Measurements from ENCODE around the gene KCNH5. TPM values are rescaled to one million over a fixed set of nuclear protein-coding genes. Genes with fewer than 3 reads are reported as not detected.

KCNH5 gene
- total RNA-seq, 3 donors from 2014 or later (not counting 1 experiment from before 2014, with no cell fraction given) = not detected

- no peaks in the 10 kb centered on the region for H3K27me3 ChIP-seq (ENCODE audit: control insufficient read depth, insufficient read depth, low read length)
- WGBS (ENCODE audit: insufficient coverage) = 87% methylated on average over 3 of the region's 4 CpGs
- TF ChIP-seq CTCF (IDR thresholded peaks at IDR 0.05) = no peak
- Mint-ChIP-seq H3K4me3 (no peak overlapping the region), H3K27ac (no peak overlapping the region), H3K27me3 (ENCODE audit: low read depth in 2 of 2) (no peaks in the 10 kb centered on the region), H3K36me3 (no peaks in the 10 kb centered on the region), H3K4me1 (no peaks in the 10 kb centered on the region), H3K9me3 (peaks cover 0 to 8% of the 10 kb centered on the region in 2 donors)
- no peak overlapping the region for H3K27ac ChIP-seq (ENCODE audit: low read length)
- intact Hi-C loops (cut with micrococcal nuclease) = no loop called here
- no peaks in the 10 kb centered on the region for H3K4me1 ChIP-seq (ENCODE audit: control insufficient read depth, insufficient read depth, low read length)
- H3K4me3 ChIP-seq (ENCODE audit: low read length) = no peak overlapping the region
- H3K36me3 ChIP-seq (ENCODE audit: control insufficient read depth, insufficient read depth, low read length) = no peaks in the 10 kb centered on the region
- no peaks in the 10 kb centered on the region for H3K9me3 ChIP-seq (ENCODE audit: control insufficient read depth, insufficient read depth, low read length)
- ATAC-seq (no peak), DNase-seq (no peak)
These were observed 30.6 kb downstream of the KCNH5 start for GRCh38 chr14:63014621-63015020.

- H3K36me3 Mint-ChIP-seq = no peaks in the 10 kb centered on the region
- no peak overlapping the region for H3K4me3 Mint-ChIP-seq
- Histone ChIP-seq H3K36me3 (ENCODE audit: control insufficient read depth, insufficient read depth, low read length) (no peaks in the 10 kb centered on the region), H3K27me3 (ENCODE audit: control insufficient read depth, insufficient read depth, low read length) (no peaks in the 10 kb centered on the region), H3K9me3 (ENCODE audit: control insufficient read depth, insufficient read depth, low read length) (no peaks in the 10 kb centered on the region), H3K27ac (ENCODE audit: low read length) (no peak overlapping the region), H3K4me1 (ENCODE audit: control insufficient read depth, insufficient read depth, low read length) (no peaks in the 10 kb centered on the region), H3K4me3 (ENCODE audit: low read length) (no peak overlapping the region)
- peaks cover 0 to 8% of the 10 kb centered on the region in 2 donors for H3K9me3 Mint-ChIP-seq
- WGBS (ENCODE audit: insufficient coverage) = 88% methylated on average over 3 of the region's 3 CpGs
- no peak for DNase-seq
- no peaks in the 10 kb centered on the region for H3K4me1 Mint-ChIP-seq
- no peak overlapping the region for H3K27ac Mint-ChIP-seq
- H3K27me3 Mint-ChIP-seq (ENCODE audit: low read depth in 2 of 2) = no peaks in the 10 kb centered on the region
- no peak for ATAC-seq
- TF ChIP-seq CTCF (IDR thresholded peaks at IDR 0.05) = no peak
- intact Hi-C loops (cut with micrococcal nuclease) = no loop called here
These were observed 33.1 kb downstream of the KCNH5 start for GRCh38 chr14:63012171-63012570.

- Mint-ChIP-seq H3K9me3 (peaks cover 0 to 8% of the 10 kb centered on the region in 2 donors), H3K4me1 (no peaks in the 10 kb centered on the region)
- ATAC-seq = no peak
These were observed 33.6 kb downstream of the KCNH5 start for GRCh38 chr14:63011623-63012022.

More at GRCh38 chr14:63011623-63012022, 33.6 kb downstream of the KCNH5 start:
- Histone ChIP-seq H3K9me3 (ENCODE audit: control insufficient read depth, insufficient read depth, low read length) (no peaks in the 10 kb centered on the region), H3K4me1 (ENCODE audit: control insufficient read depth, insufficient read depth, low read length) (no peaks in the 10 kb centered on the region), H3K36me3 (ENCODE audit: control insufficient read depth, insufficient read depth, low read length) (no peaks in the 10 kb centered on the region), H3K4me3 (ENCODE audit: low read length) (no peak overlapping the region), H3K27ac (ENCODE audit: low read length) (no peak overlapping the region), H3K27me3 (ENCODE audit: control insufficient read depth, insufficient read depth, low read length) (no peaks in the 10 kb centered on the region)
- no peak for DNase-seq
- H3K27ac Mint-ChIP-seq = no peak overlapping the region
- intact Hi-C loops (cut with micrococcal nuclease) = no loop called here
- no peaks in the 10 kb centered on the region for H3K36me3 Mint-ChIP-seq
- no peaks in the 10 kb centered on the region for H3K27me3 Mint-ChIP-seq (ENCODE audit: low read depth in 2 of 2)
- no peak for TF ChIP-seq CTCF (IDR thresholded peaks at IDR 0.05)
- H3K4me3 Mint-ChIP-seq = no peak overlapping the region
- 93% methylated on average over 2 of the region's 2 CpGs for WGBS (ENCODE audit: insufficient coverage)
